ENCODE results near the gene OSBP. TPM values are rescaled to one million over a fixed set of nuclear protein-coding genes. Genes with fewer than 3 reads are reported as not detected.
"Not testable (repeated sequence)": the region's sequence is repeated elsewhere in the genome, so short reads cannot be mapped to it uniquely, and the experiment has no call there.

The OSBP gene
- total and polyA plus RNA-seq, 8 donors = 39.4 to 45.7 (median 42.8) TPM

DNA sequence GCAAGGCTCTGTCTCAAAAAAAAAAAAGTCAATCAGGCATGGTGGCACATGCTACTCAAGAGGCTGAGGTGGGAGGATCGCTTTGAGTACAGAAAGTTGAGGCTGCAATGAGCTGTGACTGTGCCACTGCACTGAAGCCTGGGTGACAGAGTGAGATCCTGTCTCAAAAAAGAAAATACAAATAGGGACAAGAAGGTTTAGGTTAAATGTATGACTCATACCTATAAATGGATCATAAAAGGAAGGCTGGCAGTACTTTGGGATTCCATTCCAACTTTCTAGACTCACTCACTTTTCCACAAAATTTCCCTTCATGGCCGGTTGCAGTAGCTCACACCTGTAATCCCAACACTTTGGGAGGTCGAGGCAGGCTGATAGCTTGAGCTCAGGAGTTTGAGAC is 25.6 kb upstream of the OSBP start:
- TF ChIP-seq, protein P1, sequence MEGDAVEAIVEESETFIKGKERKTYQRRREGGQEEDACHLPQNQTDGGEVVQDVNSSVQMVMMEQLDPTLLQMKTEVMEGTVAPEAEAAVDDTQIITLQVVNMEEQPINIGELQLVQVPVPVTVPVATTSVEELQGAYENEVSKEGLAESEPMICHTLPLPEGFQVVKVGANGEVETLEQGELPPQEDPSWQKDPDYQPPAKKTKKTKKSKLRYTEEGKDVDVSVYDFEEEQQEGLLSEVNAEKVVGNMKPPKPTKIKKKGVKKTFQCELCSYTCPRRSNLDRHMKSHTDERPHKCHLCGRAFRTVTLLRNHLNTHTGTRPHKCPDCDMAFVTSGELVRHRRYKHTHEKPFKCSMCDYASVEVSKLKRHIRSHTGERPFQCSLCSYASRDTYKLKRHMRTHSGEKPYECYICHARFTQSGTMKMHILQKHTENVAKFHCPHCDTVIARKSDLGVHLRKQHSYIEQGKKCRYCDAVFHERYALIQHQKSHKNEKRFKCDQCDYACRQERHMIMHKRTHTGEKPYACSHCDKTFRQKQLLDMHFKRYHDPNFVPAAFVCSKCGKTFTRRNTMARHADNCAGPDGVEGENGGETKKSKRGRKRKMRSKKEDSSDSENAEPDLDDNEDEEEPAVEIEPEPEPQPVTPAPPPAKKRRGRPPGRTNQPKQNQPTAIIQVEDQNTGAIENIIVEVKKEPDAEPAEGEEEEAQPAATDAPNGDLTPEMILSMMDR (IDR thresholded peaks at IDR 0.05) = no peak
- no peak for ATAC-seq
- DNase-seq = no peak
- Histone ChIP-seq H3K27ac (no peak overlapping the region), H3K9me3 (no peaks in the 10 kb centered on the region), H3K27me3 (no peaks in the 10 kb centered on the region), H3K4me1 (no peaks in the 10 kb centered on the region), H3K36me3 (peaks cover 0 to 98% of the 10 kb centered on the region in 2 donors), H3K4me3 (no peak overlapping the region)
- intact Hi-C loops (cut with DNase I) = no loop called here

DNA sequence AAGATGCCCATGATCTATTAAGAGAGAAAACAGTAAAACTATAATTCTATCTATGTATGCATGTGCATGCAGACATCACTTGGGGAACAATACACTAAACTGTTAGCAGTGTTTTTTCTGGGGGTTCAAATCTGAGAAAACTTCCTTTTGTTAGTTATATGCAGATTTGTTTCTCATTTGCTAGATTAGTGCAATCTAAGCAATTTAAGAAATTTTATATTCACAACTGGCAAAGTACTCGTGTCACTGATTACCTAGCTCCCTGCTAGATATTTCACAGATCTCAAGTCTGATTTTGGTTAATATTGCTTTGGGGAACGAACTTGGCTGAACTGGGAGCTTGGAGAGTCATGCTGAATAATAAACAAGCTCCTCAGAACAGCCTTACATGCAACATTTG is 14.9 kb upstream of the OSBP start:
- H3K27me3 ChIP-seq = no peaks in the 10 kb centered on the region
- H3K4me1 ChIP-seq = no peaks in the 10 kb centered on the region
- no peak for DNase-seq
- intact Hi-C loops (cut with DNase I) = no loop called here
- H3K27ac ChIP-seq = no peak overlapping the region
- peaks cover 0 to 28% of the 10 kb centered on the region in 2 donors for H3K36me3 ChIP-seq
- H3K9me3 ChIP-seq = no peaks in the 10 kb centered on the region
- TF ChIP-seq, protein P1 (IDR thresholded peaks at IDR 0.05) = no peak
- no peak for ATAC-seq
- H3K4me3 ChIP-seq = no peak overlapping the region

DNA sequence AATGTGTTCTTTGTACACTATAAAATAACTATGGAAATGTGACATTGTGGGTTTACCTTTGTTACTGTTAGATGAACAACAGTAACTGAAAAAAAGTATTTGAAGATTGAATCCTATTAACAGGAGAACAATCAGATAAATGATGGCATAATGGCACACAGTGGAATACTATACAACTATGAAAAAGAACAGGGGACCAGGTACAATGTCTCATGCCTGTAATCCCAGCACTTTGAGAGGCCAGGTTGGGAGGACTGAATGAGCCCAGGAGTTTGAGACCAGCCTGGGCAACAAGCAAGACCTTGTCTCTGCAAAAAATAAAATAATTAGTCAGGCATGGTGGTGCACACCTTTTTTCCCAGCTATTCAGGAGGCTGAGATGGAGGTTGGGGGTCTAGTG is 14.4 kb upstream of the OSBP start:
- TF ChIP-seq, protein P1 (IDR thresholded peaks at IDR 0.05) = no peak
- H3K4me1 ChIP-seq = no peaks in the 10 kb centered on the region
- DNase-seq (no peak), ATAC-seq (no peak)
- peaks cover 0 to 25% of the 10 kb centered on the region in 2 donors for H3K36me3 ChIP-seq
- no peaks in the 10 kb centered on the region for H3K9me3 ChIP-seq
- H3K4me3 ChIP-seq = no peak overlapping the region
- no peaks in the 10 kb centered on the region for H3K27me3 ChIP-seq
- intact Hi-C loops (cut with DNase I) = no loop called here
- no peak overlapping the region for H3K27ac ChIP-seq

DNA sequence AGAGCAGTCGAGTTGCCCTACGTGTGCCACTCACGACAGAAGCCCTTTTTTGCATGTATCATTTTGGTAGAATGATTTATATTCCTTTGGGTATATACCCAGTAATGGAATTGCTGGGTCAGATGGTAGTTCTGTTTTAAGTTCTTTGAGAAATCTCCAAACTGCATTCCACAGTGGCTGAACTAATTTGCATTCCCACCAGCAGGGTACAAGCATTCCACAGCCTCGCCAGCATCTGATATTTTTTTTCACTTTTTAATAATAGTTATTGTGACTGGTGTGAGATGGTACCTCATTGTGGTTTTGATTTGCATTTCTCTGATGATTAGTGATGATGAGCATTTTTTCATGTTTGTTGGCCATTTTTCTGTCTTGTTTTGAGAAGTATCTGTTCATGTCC is 11.4 kb upstream of the OSBP start:
- H3K4me1 ChIP-seq; ATAC-seq; H3K27ac ChIP-seq; intact Hi-C loops (cut with DNase I); H3K9me3 ChIP-seq; H3K4me3 ChIP-seq; H3K27me3 ChIP-seq; DNase-seq: not testable (repeated sequence)
- peaks cover 0 to 19% of the 10 kb centered on the region in 2 donors for H3K36me3 ChIP-seq

DNA sequence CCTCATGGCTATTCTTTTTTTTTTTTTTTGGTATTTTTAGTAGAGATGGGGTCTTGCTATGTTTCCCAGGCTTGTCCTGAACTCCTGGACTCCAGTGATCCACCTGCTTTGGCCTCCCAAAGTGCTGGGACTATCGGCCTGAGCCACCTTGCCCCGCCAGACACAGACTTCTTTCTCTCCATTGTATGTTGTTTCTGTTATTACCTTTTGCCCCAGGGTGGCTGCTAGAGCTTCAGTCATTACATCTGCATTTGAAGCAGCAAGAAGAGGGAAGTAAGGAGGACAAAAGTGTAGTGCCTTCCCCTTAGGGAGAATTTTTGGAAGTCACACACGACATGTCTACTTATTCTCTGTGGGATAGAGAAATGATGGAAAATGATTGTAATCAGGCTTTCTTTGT is 10.1 kb upstream of the OSBP start:
- peaks cover 0 to 8% of the 10 kb centered on the region in 2 donors for H3K36me3 ChIP-seq

DNA sequence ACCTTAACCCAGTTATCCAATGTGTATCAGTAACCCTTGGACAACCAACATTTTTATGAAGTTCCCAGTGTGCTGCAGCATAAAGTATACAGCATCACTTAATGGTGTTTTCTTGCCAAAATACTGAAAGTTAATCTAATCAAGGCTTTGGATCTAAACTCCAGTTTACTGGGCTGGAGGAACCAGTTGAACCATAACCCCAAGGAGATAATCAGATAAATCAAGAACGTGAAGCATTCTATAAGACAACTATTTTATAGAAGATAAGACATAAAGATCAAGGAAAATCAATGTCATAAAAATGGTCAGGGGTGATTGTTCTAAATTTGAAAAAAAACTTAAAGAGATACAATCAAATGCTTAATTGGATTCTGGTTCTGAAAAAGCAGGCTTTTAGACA is 2.3 kb upstream of the OSBP start:
- H3K36me3 ChIP-seq = no peaks in the 10 kb centered on the region
- TF ChIP-seq, protein P1 (IDR thresholded peaks at IDR 0.05) = no peak
- no peak overlapping the region for H3K4me3 ChIP-seq
- intact Hi-C loops (cut with DNase I) = no loop called here
- no peak for DNase-seq
- peaks cover 15 to 27% of the 10 kb centered on the region in 2 donors for H3K4me1 ChIP-seq
- H3K27me3 ChIP-seq = no peaks in the 10 kb centered on the region
- H3K9me3 ChIP-seq = no peaks in the 10 kb centered on the region
- no peak for ATAC-seq
- no peak overlapping the region for H3K27ac ChIP-seq

More for the DNA sequence above, 10.1 kb upstream of the OSBP start:
- DNase-seq = no peak
- H3K4me1 ChIP-seq = peaks cover 0 to 5% of the 10 kb centered on the region in 2 donors
- no peaks in the 10 kb centered on the region for H3K27me3 ChIP-seq
- no peak overlapping the region for H3K27ac ChIP-seq
- ATAC-seq = no peak
- H3K4me3 ChIP-seq = no peak overlapping the region
- intact Hi-C loops (cut with DNase I) = no loop called here
- TF ChIP-seq, protein P1 (IDR thresholded peaks at IDR 0.05) = no peak
- no peaks in the 10 kb centered on the region for H3K9me3 ChIP-seq
